Liver (tissue), 9 donors: Measurements from ENCODE around the gene RIMOC1. TPM values are rescaled to one million over a fixed set of nuclear protein-coding genes. Genes with fewer than 3 reads are reported as not detected.

ENCODE experiments used
- DNase-seq: peaks from one replicate; pipeline ENCODE4 v3.0.0-alpha.2; 2017; ENCODE audit warnings: low spot score
- H3K27ac ChIP-seq, 2 donors: one replicate each; pipeline ENCODE4 v1.7.0; 2013; ENCODE audit warnings: inconsistent platforms in 2 of 2, low read length in 2 of 2, control low read depth in 1 of 2, low read depth in 1 of 2, mild to moderate bottlenecking in 1 of 2
- H3K27me3 ChIP-seq, 4 donors: one replicate each; pipeline versions ENCODE4 v1.6.1 to v1.7.0; 2013; ENCODE audit warnings: low read length in 3 of 4, inconsistent platforms in 1 of 4, mild to moderate bottlenecking in 1 of 4, moderate library complexity in 1 of 4; ENCODE audit not compliant: control insufficient read depth in 4 of 4, insufficient read depth in 4 of 4
- H3K36me3 ChIP-seq, 4 donors: one replicate each; pipeline versions ENCODE4 v1.6.1 to v1.7.0; 2013; ENCODE audit warnings: low read length in 3 of 4, mild to moderate bottlenecking in 3 of 4, low read depth in 1 of 4, moderate library complexity in 1 of 4; ENCODE audit not compliant: control insufficient read depth in 4 of 4, insufficient read depth in 3 of 4
- H3K4me1 ChIP-seq, 4 donors: one replicate each; pipeline versions ENCODE4 v1.6.1 to v1.7.0; 2013; ENCODE audit warnings: low read length in 3 of 4, mild to moderate bottlenecking in 3 of 4, moderate library complexity in 1 of 4; ENCODE audit not compliant: control insufficient read depth in 4 of 4, insufficient read depth in 4 of 4
- H3K4me3 ChIP-seq, 3 donors: one replicate each; pipeline versions ENCODE4 v1.6.1 to v1.7.0; 2013; ENCODE audit warnings: low read length in 3 of 3, control low read depth in 1 of 3, low read depth in 1 of 3, mild to moderate bottlenecking in 1 of 3
- H3K9ac ChIP-seq, 2 donors: one replicate each; pipeline ENCODE4 v1.7.0; 2013; ENCODE audit warnings: low read length in 2 of 2, mild to moderate bottlenecking in 2 of 2, moderate library complexity in 2 of 2, control low read depth in 1 of 2, low read depth in 1 of 2
- H3K9me3 ChIP-seq, 4 donors: one replicate each; pipeline versions ENCODE4 v1.6.1 to v1.7.0; 2013; ENCODE audit warnings: low read length in 3 of 4; ENCODE audit not compliant: control insufficient read depth in 4 of 4
- CTCF ChIP-seq: fragments of 150-350 bp; IDR thresholded peaks from 2 replicates; pipeline ENCODE4 v1.5.1; 2017; ENCODE audit warnings: improper control_type of control experiment, low read depth, low read length; ENCODE audit not compliant: missing input control
- EGR1 ChIP-seq, 2 donors: IDR thresholded peaks; 2 replicates each; pipeline ENCODE4 v1.6.1; 2016 to 2018; ENCODE audit warnings: antibody characterized with exemption in 2 of 2, low read depth in 2 of 2
- FOXA1 ChIP-seq: IDR thresholded peaks from 2 replicates; pipeline ENCODE4 v1.6.1; 2016; ENCODE audit warnings: antibody characterized with exemption
- FOXA2 ChIP-seq: IDR thresholded peaks from 2 replicates; pipeline ENCODE4 v1.6.1; 2016; ENCODE audit warnings: antibody characterized with exemption
- GABPA ChIP-seq, 2 donors: IDR thresholded peaks in 1 of 2; conservative IDR thresholded peaks in 1 of 2; 2 replicates each; pipeline ENCODE4 v1.6.1; 2016; ENCODE audit warnings: antibody characterized with exemption in 2 of 2, mild to moderate bottlenecking in 1 of 2, moderate library complexity in 1 of 2
- HNF4A ChIP-seq, 2 donors: conservative IDR thresholded peaks; 2 replicates each; pipeline ENCODE4 v1.6.1; 2016; ENCODE audit warnings: antibody characterized with exemption in 2 of 2, mild to moderate bottlenecking in 2 of 2
- HNF4G ChIP-seq: IDR thresholded peaks from 2 replicates; pipeline ENCODE4 v1.6.1; 2016; ENCODE audit warnings: antibody characterized with exemption
- JUND ChIP-seq, 2 donors: IDR thresholded peaks; 2 replicates each; pipeline ENCODE4 v1.6.1; 2016; ENCODE audit warnings: antibody characterized with exemption in 2 of 2
- MAX ChIP-seq: IDR thresholded peaks from 2 replicates; pipeline ENCODE4 v1.6.1; 2016; ENCODE audit warnings: antibody characterized with exemption
- NR2F2 ChIP-seq: IDR thresholded peaks from 2 replicates; pipeline ENCODE4 v1.6.1; 2016; ENCODE audit warnings: antibody characterized with exemption
- RAD21 ChIP-seq, 2 donors: IDR thresholded peaks; 2 replicates each; pipeline ENCODE4 v1.6.1; 2016; ENCODE audit warnings: antibody characterized with exemption in 2 of 2, mild to moderate bottlenecking in 2 of 2
- RXRA ChIP-seq, 2 donors: IDR thresholded peaks; 2 replicates each; pipeline ENCODE4 v1.6.1; 2017 to 2018; ENCODE audit warnings: antibody characterized with exemption in 2 of 2, mild to moderate bottlenecking in 1 of 2
- SP1 ChIP-seq: IDR thresholded peaks from 2 replicates; pipeline ENCODE4 v1.6.1; 2018; ENCODE audit warnings: antibody characterized with exemption, mild to moderate bottlenecking
- TAF1 ChIP-seq: conservative IDR thresholded peaks from 2 replicates; pipeline ENCODE4 v1.6.1; 2016; ENCODE audit warnings: antibody characterized with exemption, mild to moderate bottlenecking
- YY1 ChIP-seq: IDR thresholded peaks from 2 replicates; pipeline ENCODE4 v1.6.1; 2016; ENCODE audit warnings: antibody characterized with exemption, mild to moderate bottlenecking
- ZBTB33 ChIP-seq: IDR thresholded peaks from 2 replicates; pipeline ENCODE4 v1.6.1; 2016; ENCODE audit warnings: antibody characterized with exemption
- whole genome bisulfite sequencing: extraction: QIAGEN DNeasy Blood & Tissue Kit; methylation state at CpG from one replicate; pipeline ENCODE4 v1.1.7; 2013; 5-methylcytosine and 5-hydroxymethylcytosine counted together
- polyA plus RNA-seq, 2 donors: library from polyadenylated mRNA; stranded (reverse) in 1 of 2; unstranded in 1 of 2; fragments of 200-250 nt in 1 of 2; fragments of >200 nt in 1 of 2; fragmentation: Nextera tagmentation in 1 of 2; extraction: Ambion mirVana in 1 of 2; gene quantifications; one replicate each; pipeline versions ENCODE4 v1.2.1 to v1.2.3, GENCODE V29; 2013 to 2015
- total RNA-seq, 2 donors: library from RNA; depleted of rRNA; stranded (reverse); fragments of >200 nt; gene quantifications; one replicate each; pipeline ENCODE4 v1.2.3, GENCODE V29; 2014
- TF ChIP-seq, protein P1 (sequence below): IDR thresholded peaks from 2 replicates; pipeline ENCODE4 v1.6.1; 2016; ENCODE audit warnings: antibody characterized with exemption
- TF ChIP-seq, protein P2 (sequence below): IDR thresholded peaks from 2 replicates; pipeline ENCODE4 v1.6.1; 2016; ENCODE audit warnings: antibody characterized with exemption, mild to moderate bottlenecking
- donor health status: healthy.
- donor health status: healthy.
- donor health status: healthy.
- donor health status: healthy.
- donor health status: healthy.

RIMOC1 gene
- total and polyA plus RNA-seq, 4 donors, result 3.7 to 11.8 (median 6.7) TPM

DNA sequence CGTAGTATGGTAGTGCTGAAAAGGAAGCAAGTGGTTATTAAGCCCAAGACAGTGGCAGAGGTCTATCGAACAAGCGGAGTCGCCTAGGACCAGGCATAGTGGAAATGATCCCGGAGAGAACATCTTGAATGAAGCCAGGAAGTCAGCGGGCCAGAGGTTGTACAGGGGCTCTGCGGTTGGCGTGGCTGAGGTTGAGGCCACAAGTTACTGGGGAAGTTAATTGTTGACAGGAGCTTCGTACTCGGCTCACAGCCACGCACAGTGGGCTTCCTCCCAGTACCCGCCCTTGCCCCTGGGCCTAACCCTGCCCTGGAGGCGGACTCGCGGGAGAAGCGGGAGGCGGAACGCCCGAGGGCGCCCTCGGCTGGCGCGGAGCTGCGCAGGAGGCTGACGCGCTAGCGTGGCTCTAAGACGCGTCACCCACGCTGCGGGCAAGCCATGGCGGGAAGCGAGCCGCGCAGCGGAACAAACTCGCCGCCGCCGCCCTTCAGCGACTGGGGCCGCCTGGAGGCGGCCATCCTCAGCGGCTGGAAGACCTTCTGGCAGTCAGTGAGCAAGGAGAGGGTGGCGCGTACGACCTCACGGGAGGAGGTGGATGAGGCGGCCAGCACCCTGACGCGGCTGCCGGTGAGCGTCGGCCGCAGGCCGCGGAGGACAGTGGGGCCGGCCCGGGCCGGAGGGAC, 20.9 kb downstream of the RIMOC1 start, which contains the start of gene FBXO4:
Gene FBXO4 (plus strand): TSS at position 410 of the 683 bp plus-strand sequence. CDS start 29 bp downstream, at position 439.
- WGBS, result under 1% methylated on average over 60 of the region's 60 CpGs
- DNase-seq, result peak; percentile 86

More for the DNA sequence above, 20.9 kb downstream of the RIMOC1 start, which contains the start of gene FBXO4:
- Histone ChIP-seq H3K4me3 (peak within 1 kb of the TSS; percentile 83 to 90 (median 85)), H3K9me3 (no peaks in the 10 kb centered on the region), H3K36me3 (peaks cover 0 to 8% (median 8%) of the 10 kb centered on the region in 4 donors), H3K27me3 (no peaks in the 10 kb centered on the region), H3K9ac (peak within 1 kb of the TSS; percentile 93 to 97), H3K27ac (peak within 1 kb of the TSS; percentile 91 to 95), H3K4me1 (peaks cover 2 to 10% (median 5%) of the 10 kb centered on the region in 4 donors)
- TF ChIP-seq GABPA (IDR thresholded peaks at IDR 0.05 in 1 of 2, conservative IDR thresholded peaks at IDR 0.05 in 1 of 2), result peak in 1 of 2 donors; percentile 32
- peak in 1 of 2 donors; percentile 58 for TF ChIP-seq RXRA (IDR thresholded peaks at IDR 0.05)
- peak; percentile 29 for TF ChIP-seq FOXA2
- TF ChIP-seq ZBTB33, result no peak
- TF ChIP-seq EGR1 (IDR thresholded peaks at IDR 0.05; ENCODE audit: low read depth in 2 of 2), result no peak
- peak; percentile 27 for TF ChIP-seq CTCF
- peak; percentile 61 to 68 for TF ChIP-seq HNF4A (conservative IDR thresholded peaks at IDR 0.05)
- peak; percentile 12 to 18 for TF ChIP-seq JUND (IDR thresholded peaks at IDR 0.05)
- TF ChIP-seq YY1, result peak; percentile 74
- TF ChIP-seq SP1, result peak; percentile 72
- peak; percentile 27 for TF ChIP-seq MAX
- TF ChIP-seq, protein P1, sequence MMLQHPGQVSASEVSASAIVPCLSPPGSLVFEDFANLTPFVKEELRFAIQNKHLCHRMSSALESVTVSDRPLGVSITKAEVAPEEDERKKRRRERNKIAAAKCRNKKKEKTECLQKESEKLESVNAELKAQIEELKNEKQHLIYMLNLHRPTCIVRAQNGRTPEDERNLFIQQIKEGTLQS, result no peak
- TF ChIP-seq TAF1, result peak; percentile 17
- TF ChIP-seq RAD21 (IDR thresholded peaks at IDR 0.05), result peak in 1 of 2 donors; percentile 61
- peak; percentile 64 for TF ChIP-seq NR2F2
- no peak for TF ChIP-seq HNF4G
- TF ChIP-seq, protein P2, sequence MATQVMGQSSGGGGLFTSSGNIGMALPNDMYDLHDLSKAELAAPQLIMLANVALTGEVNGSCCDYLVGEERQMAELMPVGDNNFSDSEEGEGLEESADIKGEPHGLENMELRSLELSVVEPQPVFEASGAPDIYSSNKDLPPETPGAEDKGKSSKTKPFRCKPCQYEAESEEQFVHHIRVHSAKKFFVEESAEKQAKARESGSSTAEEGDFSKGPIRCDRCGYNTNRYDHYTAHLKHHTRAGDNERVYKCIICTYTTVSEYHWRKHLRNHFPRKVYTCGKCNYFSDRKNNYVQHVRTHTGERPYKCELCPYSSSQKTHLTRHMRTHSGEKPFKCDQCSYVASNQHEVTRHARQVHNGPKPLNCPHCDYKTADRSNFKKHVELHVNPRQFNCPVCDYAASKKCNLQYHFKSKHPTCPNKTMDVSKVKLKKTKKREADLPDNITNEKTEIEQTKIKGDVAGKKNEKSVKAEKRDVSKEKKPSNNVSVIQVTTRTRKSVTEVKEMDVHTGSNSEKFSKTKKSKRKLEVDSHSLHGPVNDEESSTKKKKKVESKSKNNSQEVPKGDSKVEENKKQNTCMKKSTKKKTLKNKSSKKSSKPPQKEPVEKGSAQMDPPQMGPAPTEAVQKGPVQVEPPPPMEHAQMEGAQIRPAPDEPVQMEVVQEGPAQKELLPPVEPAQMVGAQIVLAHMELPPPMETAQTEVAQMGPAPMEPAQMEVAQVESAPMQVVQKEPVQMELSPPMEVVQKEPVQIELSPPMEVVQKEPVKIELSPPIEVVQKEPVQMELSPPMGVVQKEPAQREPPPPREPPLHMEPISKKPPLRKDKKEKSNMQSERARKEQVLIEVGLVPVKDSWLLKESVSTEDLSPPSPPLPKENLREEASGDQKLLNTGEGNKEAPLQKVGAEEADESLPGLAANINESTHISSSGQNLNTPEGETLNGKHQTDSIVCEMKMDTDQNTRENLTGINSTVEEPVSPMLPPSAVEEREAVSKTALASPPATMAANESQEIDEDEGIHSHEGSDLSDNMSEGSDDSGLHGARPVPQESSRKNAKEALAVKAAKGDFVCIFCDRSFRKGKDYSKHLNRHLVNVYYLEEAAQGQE, result peak; percentile 67
- peak; percentile 28 for TF ChIP-seq FOXA1
